Measurements from ENCODE around the gene NDE1. TPM values are rescaled to one million over a fixed set of nuclear protein-coding genes. Genes with fewer than 3 reads are reported as not detected.
"Not testable (repeated sequence)": the region's sequence is repeated elsewhere in the genome, so short reads cannot be mapped to it uniquely, and the experiment has no call there.

Gene NDE1
- total and polyA plus RNA-seq, 4 donors = 2.5 to 17.3 (median 4.4) TPM

DNA sequence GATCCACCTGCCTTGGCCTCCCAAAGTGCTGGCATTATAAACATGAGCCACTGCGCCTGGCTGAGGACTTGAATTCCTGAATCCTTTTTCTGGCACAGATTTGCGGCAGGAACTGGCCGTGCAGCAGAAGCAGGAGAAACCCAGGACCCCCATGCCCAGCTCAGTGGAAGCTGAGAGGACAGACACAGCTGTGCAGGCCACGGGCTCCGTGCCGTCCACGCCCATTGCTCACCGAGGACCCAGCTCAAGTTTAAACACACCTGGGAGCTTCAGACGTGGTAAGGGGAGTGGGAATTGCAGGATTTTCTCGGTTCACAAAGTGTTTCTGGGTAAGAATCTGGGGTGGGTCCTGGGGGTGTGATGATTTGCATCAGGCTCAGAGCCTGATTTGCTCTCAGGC is 41.0 kb downstream of the NDE1 start:
- H3K9ac ChIP-seq (ENCODE audit: low read depth in 1 of 2, low read length in 2 of 2) = no peak overlapping the region
- H3K27me3 ChIP-seq (ENCODE audit: control insufficient read depth in 4 of 4, insufficient read depth in 4 of 4, low read length in 3 of 4) = no peaks in the 10 kb centered on the region
- TF ChIP-seq FOXA1 (IDR thresholded peaks at IDR 0.05) (no peak), FOXA2 (IDR thresholded peaks at IDR 0.05) (no peak), GABPA (IDR thresholded peaks at IDR 0.05 in 1 of 2, conservative IDR thresholded peaks at IDR 0.05 in 1 of 2) (no peak), NR2F2 (IDR thresholded peaks at IDR 0.05) (no peak), EGR1 (IDR thresholded peaks at IDR 0.05; ENCODE audit: low read depth in 2 of 2) (no peak)
- TF ChIP-seq, protein P1, sequence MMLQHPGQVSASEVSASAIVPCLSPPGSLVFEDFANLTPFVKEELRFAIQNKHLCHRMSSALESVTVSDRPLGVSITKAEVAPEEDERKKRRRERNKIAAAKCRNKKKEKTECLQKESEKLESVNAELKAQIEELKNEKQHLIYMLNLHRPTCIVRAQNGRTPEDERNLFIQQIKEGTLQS (IDR thresholded peaks at IDR 0.05) = no peak
- peaks cover 6 to 24% (median 12%) of the 10 kb centered on the region in 4 donors for H3K36me3 ChIP-seq (ENCODE audit: control insufficient read depth in 4 of 4, insufficient read depth in 3 of 4, low read depth in 1 of 4, low read length in 3 of 4)
- H3K4me3 ChIP-seq (ENCODE audit: low read depth in 1 of 3, low read length in 3 of 3) = no peak overlapping the region
- H3K4me1 ChIP-seq (ENCODE audit: control insufficient read depth in 4 of 4, insufficient read depth in 4 of 4, low read length in 3 of 4) = no peaks in the 10 kb centered on the region
- no peak overlapping the region for H3K27ac ChIP-seq (ENCODE audit: low read depth in 1 of 2, low read length in 2 of 2)
- WGBS = 95% methylated on average over 10 of the region's 10 CpGs
- DNase-seq (ENCODE audit: low spot score) = no peak
- H3K9me3 ChIP-seq (ENCODE audit: control insufficient read depth in 4 of 4, low read length in 3 of 4) = no peaks in the 10 kb centered on the region

DNA sequence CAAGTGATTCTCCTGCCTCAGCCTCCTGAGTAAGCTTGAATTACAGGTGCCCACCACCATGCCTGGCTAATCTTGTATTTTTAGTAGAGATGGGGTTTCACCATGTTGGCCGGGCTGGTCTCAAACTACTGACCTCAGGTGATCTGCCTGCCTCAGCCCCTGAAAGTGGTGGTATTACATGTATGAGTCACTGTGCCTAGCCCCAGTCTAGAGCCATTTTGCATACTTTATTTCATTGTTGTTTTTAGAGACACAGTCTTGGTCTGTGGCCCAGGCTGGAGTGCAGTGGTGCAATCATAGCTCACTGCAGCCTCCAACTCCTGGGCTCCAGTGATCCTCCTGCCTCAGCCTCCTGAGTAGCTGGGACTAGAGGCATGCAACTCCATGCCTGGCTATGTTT is 42.5 kb downstream of the NDE1 start:
- 93% methylated on average over 1 of the region's 1 CpG for WGBS
- H3K9ac ChIP-seq (ENCODE audit: low read depth in 1 of 2, low read length in 2 of 2); H3K27ac ChIP-seq (ENCODE audit: low read depth in 1 of 2, low read length in 2 of 2); H3K4me3 ChIP-seq (ENCODE audit: low read depth in 1 of 3, low read length in 3 of 3); H3K9me3 ChIP-seq (ENCODE audit: control insufficient read depth in 4 of 4, low read length in 3 of 4); DNase-seq (ENCODE audit: low spot score); H3K4me1 ChIP-seq (ENCODE audit: control insufficient read depth in 4 of 4, insufficient read depth in 4 of 4, low read length in 3 of 4); H3K27me3 ChIP-seq (ENCODE audit: control insufficient read depth in 4 of 4, insufficient read depth in 4 of 4, low read length in 3 of 4): not testable (repeated sequence)
- H3K36me3 ChIP-seq (ENCODE audit: control insufficient read depth in 4 of 4, insufficient read depth in 3 of 4, low read depth in 1 of 4, low read length in 3 of 4) = peaks cover 6 to 34% (median 16%) of the 10 kb centered on the region in 4 donors

DNA sequence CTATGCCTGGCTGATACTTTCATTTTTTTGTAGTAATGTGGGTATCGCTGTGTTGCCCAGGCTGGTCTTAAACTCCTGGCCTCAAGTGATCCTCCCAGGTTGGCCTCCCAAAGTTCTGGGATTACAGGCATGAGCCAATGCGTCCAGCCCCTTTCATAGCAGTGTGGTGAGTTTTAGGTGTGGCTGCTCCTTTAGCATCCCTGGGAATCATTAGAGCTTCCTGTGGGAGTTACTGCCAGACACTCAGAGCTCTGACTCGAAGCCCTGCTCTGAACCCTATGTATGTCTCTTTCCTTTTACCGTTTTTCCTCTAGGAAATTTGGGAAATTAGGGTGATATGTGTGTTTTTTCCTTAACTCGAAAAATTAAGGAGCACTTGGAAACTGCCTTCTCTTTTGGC is 44.5 kb downstream of the NDE1 start:
- H3K4me1 ChIP-seq (ENCODE audit: control insufficient read depth in 4 of 4, insufficient read depth in 4 of 4, low read length in 3 of 4) = no peaks in the 10 kb centered on the region
- no peaks in the 10 kb centered on the region for H3K9me3 ChIP-seq (ENCODE audit: control insufficient read depth in 4 of 4, low read length in 3 of 4)
- no peak overlapping the region for H3K27ac ChIP-seq (ENCODE audit: low read depth in 1 of 2, low read length in 2 of 2)
- H3K9ac ChIP-seq (ENCODE audit: low read depth in 1 of 2, low read length in 2 of 2) = no peak overlapping the region
- DNase-seq (ENCODE audit: low spot score) = no peak
- H3K27me3 ChIP-seq (ENCODE audit: control insufficient read depth in 4 of 4, insufficient read depth in 4 of 4, low read length in 3 of 4) = no peaks in the 10 kb centered on the region
- H3K4me3 ChIP-seq (ENCODE audit: low read depth in 1 of 3, low read length in 3 of 3) = no peak overlapping the region
- WGBS = 98% methylated on average over 5 of the region's 5 CpGs
- TF ChIP-seq, protein P2, sequence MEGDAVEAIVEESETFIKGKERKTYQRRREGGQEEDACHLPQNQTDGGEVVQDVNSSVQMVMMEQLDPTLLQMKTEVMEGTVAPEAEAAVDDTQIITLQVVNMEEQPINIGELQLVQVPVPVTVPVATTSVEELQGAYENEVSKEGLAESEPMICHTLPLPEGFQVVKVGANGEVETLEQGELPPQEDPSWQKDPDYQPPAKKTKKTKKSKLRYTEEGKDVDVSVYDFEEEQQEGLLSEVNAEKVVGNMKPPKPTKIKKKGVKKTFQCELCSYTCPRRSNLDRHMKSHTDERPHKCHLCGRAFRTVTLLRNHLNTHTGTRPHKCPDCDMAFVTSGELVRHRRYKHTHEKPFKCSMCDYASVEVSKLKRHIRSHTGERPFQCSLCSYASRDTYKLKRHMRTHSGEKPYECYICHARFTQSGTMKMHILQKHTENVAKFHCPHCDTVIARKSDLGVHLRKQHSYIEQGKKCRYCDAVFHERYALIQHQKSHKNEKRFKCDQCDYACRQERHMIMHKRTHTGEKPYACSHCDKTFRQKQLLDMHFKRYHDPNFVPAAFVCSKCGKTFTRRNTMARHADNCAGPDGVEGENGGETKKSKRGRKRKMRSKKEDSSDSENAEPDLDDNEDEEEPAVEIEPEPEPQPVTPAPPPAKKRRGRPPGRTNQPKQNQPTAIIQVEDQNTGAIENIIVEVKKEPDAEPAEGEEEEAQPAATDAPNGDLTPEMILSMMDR (IDR thresholded peaks at IDR 0.05; ENCODE audit: low read depth, low read length, missing input control) = no peak
- TF ChIP-seq, protein P3, sequence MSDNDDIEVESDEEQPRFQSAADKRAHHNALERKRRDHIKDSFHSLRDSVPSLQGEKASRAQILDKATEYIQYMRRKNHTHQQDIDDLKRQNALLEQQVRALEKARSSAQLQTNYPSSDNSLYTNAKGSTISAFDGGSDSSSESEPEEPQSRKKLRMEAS (IDR thresholded peaks at IDR 0.05) = no peak
- TF ChIP-seq, protein P1 (IDR thresholded peaks at IDR 0.05) = no peak
- TF ChIP-seq FOXA1 (IDR thresholded peaks at IDR 0.05) (no peak), HNF4A (conservative IDR thresholded peaks at IDR 0.05) (no peak), TAF1 (conservative IDR thresholded peaks at IDR 0.05) (no peak), FOXA2 (IDR thresholded peaks at IDR 0.05) (no peak), YY1 (IDR thresholded peaks at IDR 0.05) (no peak), SP1 (IDR thresholded peaks at IDR 0.05) (no peak), RAD21 (IDR thresholded peaks at IDR 0.05) (no peak), HNF4G (IDR thresholded peaks at IDR 0.05) (no peak), NR2F2 (IDR thresholded peaks at IDR 0.05) (no peak), EGR1 (IDR thresholded peaks at IDR 0.05; ENCODE audit: low read depth in 2 of 2) (no peak)
- TF ChIP-seq, protein P4, sequence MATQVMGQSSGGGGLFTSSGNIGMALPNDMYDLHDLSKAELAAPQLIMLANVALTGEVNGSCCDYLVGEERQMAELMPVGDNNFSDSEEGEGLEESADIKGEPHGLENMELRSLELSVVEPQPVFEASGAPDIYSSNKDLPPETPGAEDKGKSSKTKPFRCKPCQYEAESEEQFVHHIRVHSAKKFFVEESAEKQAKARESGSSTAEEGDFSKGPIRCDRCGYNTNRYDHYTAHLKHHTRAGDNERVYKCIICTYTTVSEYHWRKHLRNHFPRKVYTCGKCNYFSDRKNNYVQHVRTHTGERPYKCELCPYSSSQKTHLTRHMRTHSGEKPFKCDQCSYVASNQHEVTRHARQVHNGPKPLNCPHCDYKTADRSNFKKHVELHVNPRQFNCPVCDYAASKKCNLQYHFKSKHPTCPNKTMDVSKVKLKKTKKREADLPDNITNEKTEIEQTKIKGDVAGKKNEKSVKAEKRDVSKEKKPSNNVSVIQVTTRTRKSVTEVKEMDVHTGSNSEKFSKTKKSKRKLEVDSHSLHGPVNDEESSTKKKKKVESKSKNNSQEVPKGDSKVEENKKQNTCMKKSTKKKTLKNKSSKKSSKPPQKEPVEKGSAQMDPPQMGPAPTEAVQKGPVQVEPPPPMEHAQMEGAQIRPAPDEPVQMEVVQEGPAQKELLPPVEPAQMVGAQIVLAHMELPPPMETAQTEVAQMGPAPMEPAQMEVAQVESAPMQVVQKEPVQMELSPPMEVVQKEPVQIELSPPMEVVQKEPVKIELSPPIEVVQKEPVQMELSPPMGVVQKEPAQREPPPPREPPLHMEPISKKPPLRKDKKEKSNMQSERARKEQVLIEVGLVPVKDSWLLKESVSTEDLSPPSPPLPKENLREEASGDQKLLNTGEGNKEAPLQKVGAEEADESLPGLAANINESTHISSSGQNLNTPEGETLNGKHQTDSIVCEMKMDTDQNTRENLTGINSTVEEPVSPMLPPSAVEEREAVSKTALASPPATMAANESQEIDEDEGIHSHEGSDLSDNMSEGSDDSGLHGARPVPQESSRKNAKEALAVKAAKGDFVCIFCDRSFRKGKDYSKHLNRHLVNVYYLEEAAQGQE (IDR thresholded peaks at IDR 0.05) = no peak
- TF ChIP-seq, protein P5, sequence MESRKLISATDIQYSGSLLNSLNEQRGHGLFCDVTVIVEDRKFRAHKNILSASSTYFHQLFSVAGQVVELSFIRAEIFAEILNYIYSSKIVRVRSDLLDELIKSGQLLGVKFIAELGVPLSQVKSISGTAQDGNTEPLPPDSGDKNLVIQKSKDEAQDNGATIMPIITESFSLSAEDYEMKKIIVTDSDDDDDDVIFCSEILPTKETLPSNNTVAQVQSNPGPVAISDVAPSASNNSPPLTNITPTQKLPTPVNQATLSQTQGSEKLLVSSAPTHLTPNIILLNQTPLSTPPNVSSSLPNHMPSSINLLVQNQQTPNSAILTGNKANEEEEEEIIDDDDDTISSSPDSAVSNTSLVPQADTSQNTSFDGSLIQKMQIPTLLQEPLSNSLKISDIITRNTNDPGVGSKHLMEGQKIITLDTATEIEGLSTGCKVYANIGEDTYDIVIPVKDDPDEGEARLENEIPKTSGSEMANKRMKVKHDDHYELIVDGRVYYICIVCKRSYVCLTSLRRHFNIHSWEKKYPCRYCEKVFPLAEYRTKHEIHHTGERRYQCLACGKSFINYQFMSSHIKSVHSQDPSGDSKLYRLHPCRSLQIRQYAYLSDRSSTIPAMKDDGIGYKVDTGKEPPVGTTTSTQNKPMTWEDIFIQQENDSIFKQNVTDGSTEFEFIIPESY (IDR thresholded peaks at IDR 0.05) = no peak
- peaks cover 6 to 41% (median 17%) of the 10 kb centered on the region in 4 donors for H3K36me3 ChIP-seq (ENCODE audit: control insufficient read depth in 4 of 4, insufficient read depth in 3 of 4, low read depth in 1 of 4, low read length in 3 of 4)

All from liver (tissue), 9 donors.